GM19455 (cell line): ENCODE data around the gene EPS8L1.
"Not testable (repeated sequence)": the region's sequence is repeated elsewhere in the genome, so short reads cannot be mapped to it uniquely, and the experiment has no call there.

ENCODE experiments used
- ATAC-seq: cut with Tn5 transposase; IDR thresholded peaks from one replicate; pipeline ENCODE4 v1.9.1; 2021; ENCODE audit not compliant: unreplicated experiment

The EPS8L1 gene

DNA sequence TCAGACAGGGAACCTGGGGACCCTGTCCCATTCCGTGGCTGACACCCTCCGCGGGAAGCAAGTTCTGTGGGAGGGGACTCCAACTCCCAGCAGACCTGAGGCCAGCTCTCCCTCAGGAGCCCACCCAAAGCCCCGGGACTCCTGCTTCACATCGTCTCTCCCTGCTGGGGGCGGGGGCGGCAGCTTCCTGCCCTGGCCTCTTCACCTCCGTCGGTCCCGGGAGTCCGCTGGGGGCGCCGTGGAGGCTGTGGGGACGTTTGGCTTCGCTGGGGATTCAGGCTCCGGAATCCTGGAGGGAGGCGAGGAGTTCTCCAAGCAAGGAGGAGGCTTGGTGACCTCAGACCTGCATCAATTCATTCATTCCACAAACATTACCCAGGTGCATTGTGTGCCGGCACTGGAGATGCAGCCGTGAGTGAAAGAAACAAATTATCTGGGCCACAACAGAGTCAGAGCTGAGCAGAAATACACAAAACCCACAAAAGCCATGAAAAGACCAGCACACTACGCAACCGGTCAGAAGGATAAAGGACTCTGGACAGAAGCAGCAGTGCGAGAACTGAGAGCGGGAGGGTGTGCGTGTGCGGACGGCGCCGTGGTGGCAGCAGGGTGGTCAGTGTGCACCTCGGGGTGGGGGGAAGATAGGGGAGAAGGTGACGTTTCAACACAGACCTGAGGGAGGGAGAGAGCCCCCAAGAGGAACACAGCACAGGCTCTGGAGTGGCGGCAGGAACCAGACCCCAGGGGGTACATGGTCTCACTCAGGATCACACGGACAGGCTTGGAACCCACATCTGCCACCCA, 19.0 kb downstream of the EPS8L1 start:
- no peak for ATAC-seq

GRCh38 chr19:55095260-55096060, 19.8 kb downstream of the EPS8L1 start:
- ATAC-seq = no peak

DNA sequence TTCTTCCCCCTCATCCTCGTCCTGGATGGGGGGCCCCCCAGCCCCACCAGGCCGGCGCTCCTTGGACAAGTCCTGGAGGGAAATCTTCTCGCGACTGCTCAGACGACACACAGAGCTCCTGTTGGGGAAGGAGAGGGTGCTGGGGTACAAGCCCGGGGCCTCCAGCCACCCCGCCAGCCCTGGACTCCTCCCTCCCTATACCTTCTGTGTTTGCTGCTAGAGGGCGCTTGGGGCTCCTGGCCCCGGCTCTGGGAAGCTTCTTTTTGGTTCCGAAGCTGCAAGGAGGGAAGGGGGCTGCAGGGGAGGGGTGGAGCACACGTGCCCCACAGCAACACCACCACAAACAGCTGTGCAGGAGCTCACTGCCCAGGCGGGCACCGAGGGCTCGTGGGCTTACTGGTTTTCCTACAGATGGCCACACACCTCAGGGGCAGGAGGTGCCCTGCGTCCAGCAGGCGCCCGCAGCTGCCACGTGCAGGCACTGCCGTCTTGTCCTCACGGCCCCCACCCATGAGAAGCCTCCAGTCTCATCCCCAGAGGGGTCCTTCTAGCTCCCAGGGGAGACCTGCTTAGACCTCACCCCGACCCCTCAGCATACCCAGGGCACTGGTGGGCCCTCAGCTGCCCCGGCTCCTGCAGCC, 20.5 kb downstream of the EPS8L1 start:
- no peak for ATAC-seq

DNA sequence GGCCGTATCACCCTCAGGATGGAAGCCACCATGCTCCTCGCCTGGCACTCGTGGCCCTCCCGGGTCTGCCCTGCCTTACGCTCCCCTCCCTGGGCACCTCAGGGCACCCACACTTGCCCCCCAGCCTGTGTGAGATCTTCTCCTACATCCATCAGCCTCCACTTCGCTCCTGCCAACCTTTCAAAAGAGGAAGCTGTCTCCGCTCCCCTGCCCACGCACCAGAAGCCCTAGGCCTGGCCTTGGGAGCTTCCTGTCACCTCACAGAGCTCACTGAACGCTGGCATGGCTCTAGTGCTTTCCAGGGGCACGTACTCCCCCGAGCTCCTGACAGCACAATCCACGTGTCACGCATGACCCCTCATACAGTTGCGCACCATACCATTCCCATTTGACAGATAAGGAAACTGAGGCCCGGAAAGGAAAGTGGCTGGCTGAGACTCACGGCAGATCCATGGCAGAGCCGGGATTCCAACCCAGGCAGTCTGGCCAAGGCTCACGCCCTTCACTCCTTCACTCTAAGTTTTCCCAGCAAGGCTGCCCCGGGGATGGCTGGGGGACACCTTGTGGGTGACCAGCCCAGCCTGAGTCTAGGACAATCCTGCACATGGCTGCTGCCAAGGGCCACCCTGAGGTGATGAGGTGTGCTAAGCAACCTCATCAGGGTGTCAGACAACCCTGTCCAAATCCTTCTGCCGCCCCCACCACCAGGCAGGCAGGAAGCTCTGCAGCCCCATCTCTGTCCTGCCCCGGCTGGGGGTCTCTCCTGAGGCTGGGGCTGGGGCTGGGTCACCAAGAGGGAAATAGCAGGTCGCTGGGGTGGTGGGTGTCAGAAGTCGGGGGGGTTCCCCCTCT, 22.4 kb downstream of the EPS8L1 start:
- ATAC-seq = no peak

DNA sequence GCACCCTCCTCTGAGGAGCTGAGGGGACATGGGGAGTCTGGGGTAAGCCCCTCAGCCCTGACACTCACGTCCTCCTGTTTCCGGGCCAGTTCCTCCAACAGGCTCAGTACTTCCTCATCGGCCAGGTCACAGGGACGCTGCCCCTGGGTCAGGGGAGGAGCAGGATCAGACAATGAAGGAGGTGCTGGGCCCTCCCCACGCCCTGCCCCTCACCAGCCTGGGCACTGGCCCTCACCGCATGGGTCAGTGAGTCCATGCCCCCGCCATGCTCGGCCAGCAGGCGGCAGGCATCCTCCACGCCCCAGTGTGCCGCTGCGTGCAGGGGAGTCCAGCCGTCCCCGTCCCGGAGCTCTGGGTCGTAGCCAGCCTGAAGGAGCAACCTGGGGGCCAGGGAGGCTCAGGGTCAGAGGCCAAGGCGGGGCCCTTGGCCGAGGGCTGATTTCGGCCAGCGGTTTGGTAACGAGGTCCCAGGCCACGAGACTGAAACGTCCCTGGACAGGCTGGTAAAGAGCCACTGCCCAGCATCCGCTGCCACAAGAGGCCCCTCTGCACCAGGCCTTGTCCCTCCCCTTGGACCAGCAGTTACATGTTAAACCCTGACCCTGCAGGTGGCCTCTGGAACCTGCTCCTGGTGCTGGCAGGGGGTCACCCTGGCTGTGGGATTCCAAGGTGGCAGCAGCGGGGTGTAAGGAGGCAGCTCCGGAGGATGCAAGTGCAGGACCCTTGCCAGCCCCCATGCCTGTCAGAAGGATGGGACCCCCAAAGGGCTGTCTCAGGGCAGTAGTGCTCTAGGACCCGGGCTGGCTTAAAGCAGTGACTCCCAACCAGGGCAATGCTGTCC, 23.3 kb downstream of the EPS8L1 start:
- no peak for ATAC-seq

DNA sequence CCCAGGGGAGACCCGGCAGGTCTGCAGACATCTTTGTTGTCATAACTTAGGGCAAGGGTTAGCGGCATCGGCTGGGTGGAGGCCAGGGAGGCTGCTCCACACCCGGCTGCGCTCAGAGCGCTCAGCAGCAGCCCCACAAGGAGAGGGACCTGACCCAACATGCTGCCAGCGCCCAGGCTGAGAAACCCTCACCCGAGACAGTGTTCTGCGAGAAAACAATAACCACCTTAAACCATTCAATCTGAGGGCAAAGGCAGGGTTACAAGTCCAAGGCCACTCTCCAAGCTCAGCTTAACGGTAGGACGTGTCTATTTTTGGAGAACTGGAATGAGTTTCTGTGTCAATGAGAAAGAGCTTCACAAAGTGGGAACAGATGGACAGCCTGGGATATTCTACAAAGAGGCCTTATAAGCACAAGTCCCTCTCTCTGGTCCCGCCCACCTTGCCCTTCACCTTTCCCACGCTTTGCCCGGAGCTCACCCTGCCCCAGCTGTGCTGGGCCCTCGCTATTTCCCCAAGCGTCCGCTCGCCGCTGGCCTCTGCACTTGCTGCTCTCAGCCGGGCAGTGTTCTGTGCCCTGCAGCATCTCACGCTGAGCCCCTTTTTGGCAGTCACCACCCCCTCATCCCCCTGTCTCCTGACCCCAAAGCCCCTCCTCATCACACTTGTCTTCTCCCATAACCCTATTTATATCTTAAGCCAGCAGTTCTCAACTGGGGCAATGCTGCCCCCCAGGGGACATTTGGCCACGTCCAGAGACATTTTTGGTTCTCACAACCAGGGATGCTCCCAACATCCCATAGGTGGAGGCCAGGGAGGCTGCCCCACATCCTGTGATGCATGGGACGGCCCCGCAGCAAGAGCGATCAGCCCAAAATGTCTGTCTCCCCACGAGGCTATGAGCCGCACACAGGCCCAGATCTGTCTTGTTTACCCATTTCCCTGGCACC, 24.2 kb downstream of the EPS8L1 start:
- ATAC-seq = no peak

DNA sequence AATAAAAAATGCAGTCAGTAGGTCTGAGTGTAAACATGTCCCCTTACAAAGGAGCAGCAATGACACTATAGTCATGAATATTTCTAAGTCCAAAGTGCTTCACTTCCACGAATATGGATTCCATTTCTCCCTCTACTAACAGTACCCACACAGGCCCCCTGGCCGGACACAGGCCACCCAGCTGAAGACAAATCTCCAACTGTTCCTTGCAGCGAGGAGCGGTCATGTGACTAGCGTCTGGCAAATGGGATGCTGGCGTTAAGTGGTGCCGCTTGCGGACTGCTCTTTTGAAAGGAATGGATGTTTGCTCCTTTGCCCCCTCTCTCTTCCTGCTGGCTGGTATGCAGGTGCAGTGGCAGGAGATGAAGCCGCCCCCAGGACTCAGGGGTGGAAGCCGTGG, 25.6 kb downstream of the EPS8L1 start:
- no peak for ATAC-seq

DNA sequence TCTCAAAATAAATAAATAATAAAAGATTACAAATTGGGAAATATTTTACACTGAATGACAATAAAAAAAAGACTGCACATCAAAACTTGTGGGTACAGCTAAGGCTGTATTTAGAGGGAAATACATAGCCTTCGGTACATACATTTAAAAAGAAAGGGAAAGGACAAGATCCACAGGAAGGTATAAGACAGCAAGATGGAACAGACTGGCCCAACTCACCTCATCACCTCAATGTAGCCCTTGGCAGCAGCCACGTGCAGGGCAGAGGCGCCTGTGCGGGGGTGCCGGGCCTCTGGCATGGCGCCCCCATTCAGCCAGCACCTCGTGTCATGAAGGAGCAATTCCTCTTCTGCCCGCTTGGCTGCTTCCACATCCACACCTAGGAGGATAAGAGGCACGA, 27.5 kb downstream of the EPS8L1 start:
- no peak for ATAC-seq

DNA sequence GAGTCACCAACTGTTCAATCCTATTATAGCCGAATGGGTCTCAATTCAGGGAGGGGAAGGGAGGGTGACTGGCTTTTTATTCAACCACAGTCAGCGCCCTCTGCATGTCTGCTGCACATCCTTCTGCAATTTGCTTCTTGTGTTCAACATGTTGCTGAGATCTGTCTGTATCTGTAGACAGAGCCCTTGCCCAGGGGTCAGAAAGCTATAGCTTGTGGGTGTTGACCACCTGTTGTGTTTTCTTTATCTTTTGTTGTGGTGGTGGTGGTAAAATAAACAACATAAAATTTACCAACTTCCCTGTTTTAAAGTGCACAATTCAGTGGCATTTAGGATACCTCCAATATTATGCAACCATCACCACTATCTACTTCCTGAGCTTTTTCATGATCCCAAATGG, 29.6 kb downstream of the EPS8L1 start:
- no peak for ATAC-seq

DNA sequence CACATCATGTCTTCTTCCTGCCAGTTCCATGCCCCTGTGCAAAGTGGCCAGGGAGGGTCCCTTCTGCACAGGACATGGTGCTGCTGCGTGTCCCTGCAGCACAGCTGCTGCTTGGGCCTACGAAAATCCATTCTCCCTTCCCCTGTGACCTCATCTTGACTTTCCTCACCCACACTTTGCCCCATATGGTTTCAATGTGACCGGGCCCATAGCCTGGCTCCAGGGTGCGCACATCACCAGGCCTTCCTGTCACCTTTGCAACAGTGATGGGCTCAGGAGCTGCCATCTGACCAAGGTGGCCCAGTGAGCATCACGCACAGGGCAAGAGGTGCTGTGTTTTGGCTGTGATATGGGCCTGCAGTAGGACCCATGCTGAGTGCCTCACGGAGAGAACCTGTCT, 30.9 kb downstream of the EPS8L1 start:
- ATAC-seq = no peak

DNA sequence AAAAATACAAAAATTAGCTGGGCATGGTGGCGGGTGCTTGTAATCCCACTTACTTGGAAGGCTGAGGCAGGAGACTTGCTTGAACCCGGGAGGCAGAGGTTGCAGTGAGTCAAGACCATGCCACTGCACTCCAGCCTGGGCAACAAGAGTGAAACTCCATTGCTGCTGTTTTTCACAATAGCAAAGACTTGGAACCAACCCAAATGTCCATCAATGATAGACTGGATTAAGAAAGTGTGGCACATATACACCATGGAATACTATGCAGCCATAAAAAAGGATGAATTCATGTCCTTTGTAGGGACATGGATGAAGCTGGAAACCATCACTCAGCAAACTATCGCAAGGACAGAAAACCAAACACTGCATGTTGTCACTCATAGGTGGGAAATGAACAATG, 31.6 kb downstream of the EPS8L1 start:
- ATAC-seq = not testable (repeated sequence)

GRCh38 chr19:55109527-55110291, 34.0 kb downstream of the EPS8L1 start:
- ATAC-seq = no peak

DNA sequence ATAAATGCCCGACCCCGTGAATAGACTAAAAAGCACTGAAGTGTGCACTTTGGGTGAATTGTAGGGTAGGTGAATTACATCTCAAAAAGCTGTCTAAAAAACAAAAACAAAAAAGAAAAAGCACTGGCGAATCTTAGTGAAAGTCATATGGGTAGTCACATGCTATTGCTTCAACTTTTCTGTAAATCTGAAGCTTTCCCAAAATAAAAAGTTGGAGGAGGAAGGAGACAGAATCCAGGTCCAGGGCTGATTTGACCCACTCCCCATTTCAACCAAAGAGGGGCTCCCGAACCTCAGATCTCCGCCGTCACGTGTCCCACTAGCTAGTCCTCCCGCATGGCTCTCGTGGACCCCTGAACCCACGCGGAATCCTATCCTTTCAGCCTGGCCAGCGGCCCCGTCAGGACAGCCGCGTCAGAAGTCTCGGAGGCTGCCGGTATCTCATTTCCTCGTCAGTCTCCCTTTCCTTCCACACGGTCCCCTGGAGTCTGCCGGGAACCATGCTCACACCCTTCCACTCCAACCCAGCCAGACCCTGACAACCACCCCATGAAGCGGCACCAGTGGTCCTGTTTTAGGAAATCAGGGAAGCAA, 35.7 kb downstream of the EPS8L1 start:
- no peak for ATAC-seq

DNA sequence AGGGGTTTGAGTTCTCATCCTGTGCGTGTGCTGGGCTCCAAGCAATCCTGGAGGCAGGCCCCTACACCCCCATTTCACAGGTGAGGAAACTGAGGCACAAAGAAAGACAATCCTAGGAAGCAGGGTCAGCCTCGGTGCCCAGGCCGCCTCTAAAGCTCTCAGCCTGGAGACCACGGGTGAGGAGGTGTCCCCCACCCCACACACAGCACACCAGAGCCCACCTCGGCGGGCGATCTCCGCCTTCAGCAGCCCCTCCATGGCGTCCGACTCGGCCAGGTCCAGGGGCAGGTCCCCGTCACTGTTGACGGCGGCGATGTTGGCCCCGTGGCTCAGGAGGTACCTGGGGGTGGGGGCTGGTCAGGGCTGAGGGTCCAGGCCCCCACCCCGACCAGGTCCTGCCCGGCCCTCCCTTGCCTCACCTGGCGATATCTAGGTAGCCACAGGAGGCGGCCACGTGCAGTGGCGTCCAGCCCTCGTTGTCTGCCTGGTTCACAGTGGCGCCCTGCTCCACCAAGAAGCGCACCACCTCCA, 36.6 kb downstream of the EPS8L1 start:
- no peak for ATAC-seq

DNA sequence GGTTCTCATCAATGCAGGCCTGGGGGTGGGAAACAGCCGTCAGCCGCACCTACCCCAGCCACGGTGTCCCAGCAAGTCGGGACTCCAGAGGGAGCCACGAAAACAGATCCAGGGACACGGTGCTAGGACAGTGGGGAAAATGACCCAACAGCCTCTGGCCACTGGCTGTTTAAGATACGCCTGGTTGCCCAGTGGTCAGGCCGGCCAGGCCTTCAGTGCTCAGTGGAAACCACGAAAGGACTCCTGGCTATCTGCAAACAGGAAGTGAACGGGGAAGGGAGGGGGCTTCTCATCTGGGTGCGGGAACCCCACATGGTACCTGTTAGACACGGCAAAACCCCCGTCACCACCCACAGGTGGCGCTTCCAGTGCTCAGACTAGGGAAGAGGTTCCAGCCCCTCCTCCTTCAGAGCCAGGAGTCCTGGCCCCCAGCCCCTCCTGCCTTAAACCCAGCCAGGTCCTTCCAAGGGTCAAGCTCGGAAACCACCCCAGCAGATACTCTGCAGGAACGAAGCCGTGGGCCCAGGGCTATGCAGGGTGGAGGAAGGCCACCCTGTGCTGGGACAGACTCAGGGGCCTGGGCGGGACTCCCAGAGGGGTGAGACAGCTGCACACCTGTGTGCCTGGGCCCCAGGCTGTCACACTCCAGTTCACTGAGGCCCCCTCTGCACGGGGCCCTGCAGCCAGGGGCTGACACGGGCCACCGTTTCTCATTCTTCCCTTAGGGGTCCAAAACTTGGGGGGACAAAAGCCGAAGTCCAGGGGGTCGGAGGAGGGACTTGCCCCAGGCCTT, 37.3 kb downstream of the EPS8L1 start:
- ATAC-seq = no peak

DNA sequence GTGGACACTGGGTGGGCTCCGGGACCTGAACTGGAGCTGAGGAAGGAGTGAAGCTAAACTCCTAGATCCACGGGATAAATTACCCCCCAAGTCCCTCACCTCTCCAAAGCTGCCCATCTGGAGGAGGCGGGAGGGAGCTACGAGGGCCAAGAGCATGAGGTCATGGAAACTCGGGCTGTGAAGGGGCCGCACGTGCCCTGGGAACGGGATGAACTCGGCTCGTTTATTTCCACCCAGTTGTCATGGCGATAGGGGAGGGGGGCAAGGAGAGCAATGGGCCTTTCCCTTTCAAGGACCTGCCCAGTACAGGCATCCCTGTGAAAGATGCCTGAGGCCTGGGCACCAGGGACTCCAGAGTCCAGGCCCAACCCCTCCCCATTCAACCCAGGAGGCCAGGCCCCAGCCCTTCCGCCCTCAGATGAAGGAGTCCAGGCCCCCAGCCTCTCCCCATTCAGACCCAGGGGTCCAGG, 37.9 kb downstream of the EPS8L1 start:
- ATAC-seq = no peak
